Stimulated activated CD4-positive, alpha-beta T cell treated with anti-CD3 and anti-CD28 coated beads, Interleukin-12 subunit alpha, Interleukin-12 subunit beta, amount 100 ng/mL, for 48 hours (primary cell): ENCODE results near the gene RSU1.

ENCODE experiments used
- DNase-seq, 3 donors: peaks; one replicate each; pipeline ENCODE4 v3.0.0-alpha.2; 2020; ENCODE audit warnings: low read depth in 2 of 3, low spot score in 1 of 3

RSU1 gene

GRCh38 chr10:16685551-16685950 lies 131.7 kb downstream of the RSU1 start:
- no peak for DNase-seq

- DNase-seq, result no peak
These were observed 135.7 kb downstream of the RSU1 start for GRCh38 chr10:16681521-16681920.

- no peak for DNase-seq
These were observed 137.7 kb downstream of the RSU1 start for GRCh38 chr10:16679511-16679910.

GRCh38 chr10:16675334-16675733 lies 141.9 kb downstream of the RSU1 start:
- no peak for DNase-seq

GRCh38 chr10:16674147-16674703 lies 143.0 kb downstream of the RSU1 start:
- no peak for DNase-seq

- no peak for DNase-seq
These were observed 143.8 kb downstream of the RSU1 start for GRCh38 chr10:16673443-16673842.

- no peak for DNase-seq
These were observed 153.8 kb downstream of the RSU1 start for GRCh38 chr10:16663444-16663843.

- DNase-seq, result no peak
These were observed 154.3 kb downstream of the RSU1 start for GRCh38 chr10:16662923-16663322.

- no peak for DNase-seq
These were observed 160.3 kb downstream of the RSU1 start for GRCh38 chr10:16656895-16657294.

GRCh38 chr10:16653224-16653623 lies 164.0 kb downstream of the RSU1 start:
- DNase-seq, result no peak

- DNase-seq, result no peak
These were observed 165.1 kb downstream of the RSU1 start for GRCh38 chr10:16652154-16652553.

- DNase-seq, result no peak
These were observed 167.5 kb downstream of the RSU1 start for GRCh38 chr10:16649757-16650156.

- no peak for DNase-seq
These were observed 168.9 kb downstream of the RSU1 start for GRCh38 chr10:16648366-16648765.

- no peak for DNase-seq
These were observed 170.8 kb downstream of the RSU1 start for GRCh38 chr10:16646181-16647059.

- no peak for DNase-seq
These were observed 173.1 kb downstream of the RSU1 start for GRCh38 chr10:16644146-16644545.

GRCh38 chr10:16643502-16643901 lies 173.7 kb downstream of the RSU1 start:
- DNase-seq, result no peak

GRCh38 chr10:16640153-16640552 lies 177.1 kb downstream of the RSU1 start:
- no peak for DNase-seq

- DNase-seq, result no peak
These were observed 177.8 kb downstream of the RSU1 start for GRCh38 chr10:16639471-16639870.

- DNase-seq, result no peak
These were observed 184.2 kb downstream of the RSU1 start for GRCh38 chr10:16632996-16633395.

- DNase-seq, result no peak
These were observed 190.5 kb downstream of the RSU1 start for GRCh38 chr10:16626697-16627096.

GRCh38 chr10:16612981-16613355 lies 204.3 kb downstream of the RSU1 start:
- DNase-seq, result no peak

GRCh38 chr10:16612115-16612980 lies 204.9 kb downstream of the RSU1 start:
- DNase-seq, result peak in 1 of 3 donors; percentile 3
